GM18868 (cell line): ENCODE results near the gene ZER1.

Source experiments
- ATAC-seq: cut with Tn5 transposase; IDR thresholded peaks from one replicate; pipeline ENCODE4 v1.9.1; 2021; ENCODE audit warnings: mild to moderate bottlenecking, moderate library complexity; ENCODE audit not compliant: unreplicated experiment

The ZER1 gene

DNA sequence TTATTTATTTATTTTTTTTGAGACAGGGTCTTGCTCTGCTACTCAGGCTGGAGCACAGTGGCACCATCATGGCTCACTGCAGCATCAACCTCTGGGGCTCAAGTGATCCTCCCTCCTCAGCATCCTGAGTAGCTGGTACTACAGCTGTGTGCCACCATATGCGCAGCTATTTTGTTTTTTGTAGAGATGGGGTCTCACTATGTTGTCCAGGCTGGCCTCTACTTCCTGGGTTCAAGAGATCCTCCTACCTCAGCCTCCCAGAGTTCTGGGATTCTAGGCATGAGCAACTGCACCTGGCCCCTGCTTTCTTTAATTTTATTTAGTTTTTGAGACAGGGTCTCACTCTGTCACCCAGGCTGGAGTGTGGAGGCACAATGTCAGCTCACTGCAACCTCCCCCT lies 28.3 kb downstream of the ZER1 start:
- ATAC-seq, result no peak

DNA sequence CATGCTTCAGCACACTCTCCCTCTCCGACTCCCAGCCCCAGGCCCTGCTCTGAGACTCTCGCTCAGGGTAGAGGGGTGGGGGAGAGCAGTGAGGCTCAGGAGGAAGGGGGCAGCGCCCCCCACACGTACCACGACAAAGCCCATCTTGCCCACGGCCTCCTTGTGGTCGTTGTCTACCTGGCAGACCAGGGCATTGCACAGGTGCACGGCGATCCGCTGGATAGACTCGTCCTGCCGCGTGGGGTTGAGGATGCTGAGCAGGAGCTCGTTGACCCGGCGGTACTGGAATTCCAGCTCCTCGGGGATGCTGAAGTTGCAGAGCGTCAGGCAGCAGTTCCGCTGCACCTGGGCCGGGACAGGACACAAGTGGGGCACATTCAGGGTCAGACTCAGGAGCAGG lies 29.3 kb downstream of the ZER1 start:
- no peak for ATAC-seq

DNA sequence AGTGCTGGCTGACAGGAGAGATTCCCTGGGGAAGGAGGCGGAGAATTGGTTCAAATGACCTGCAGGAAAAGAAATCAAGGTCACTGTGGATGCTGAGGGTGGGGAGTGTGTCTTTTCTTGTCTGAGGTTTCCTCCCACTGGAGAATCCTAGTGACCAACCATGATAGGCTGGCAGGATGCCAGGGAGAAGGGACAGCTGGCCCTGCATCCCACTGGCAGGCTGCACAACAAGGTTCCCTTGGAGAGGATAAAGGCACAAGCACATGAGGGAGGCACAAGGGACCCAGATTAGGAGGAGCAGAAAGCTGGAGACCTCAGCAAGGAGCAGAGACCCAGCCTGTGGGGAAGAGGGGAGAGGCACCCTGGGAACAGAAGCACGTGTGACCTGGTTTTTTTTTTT lies 36.4 kb downstream of the ZER1 start:
- no peak for ATAC-seq

- no peak for ATAC-seq
Observed at GRCh38 chr9:128733256-128733655, 38.5 kb downstream of the ZER1 start.

GRCh38 chr9:128732576-128732975 lies 39.2 kb downstream of the ZER1 start:
- ATAC-seq, result no peak

- no peak for ATAC-seq
Observed at GRCh38 chr9:128731691-128732090, 40.0 kb downstream of the ZER1 start.

- ATAC-seq, result no peak
Observed at GRCh38 chr9:128731093-128731492, 40.6 kb downstream of the ZER1 start.

DNA sequence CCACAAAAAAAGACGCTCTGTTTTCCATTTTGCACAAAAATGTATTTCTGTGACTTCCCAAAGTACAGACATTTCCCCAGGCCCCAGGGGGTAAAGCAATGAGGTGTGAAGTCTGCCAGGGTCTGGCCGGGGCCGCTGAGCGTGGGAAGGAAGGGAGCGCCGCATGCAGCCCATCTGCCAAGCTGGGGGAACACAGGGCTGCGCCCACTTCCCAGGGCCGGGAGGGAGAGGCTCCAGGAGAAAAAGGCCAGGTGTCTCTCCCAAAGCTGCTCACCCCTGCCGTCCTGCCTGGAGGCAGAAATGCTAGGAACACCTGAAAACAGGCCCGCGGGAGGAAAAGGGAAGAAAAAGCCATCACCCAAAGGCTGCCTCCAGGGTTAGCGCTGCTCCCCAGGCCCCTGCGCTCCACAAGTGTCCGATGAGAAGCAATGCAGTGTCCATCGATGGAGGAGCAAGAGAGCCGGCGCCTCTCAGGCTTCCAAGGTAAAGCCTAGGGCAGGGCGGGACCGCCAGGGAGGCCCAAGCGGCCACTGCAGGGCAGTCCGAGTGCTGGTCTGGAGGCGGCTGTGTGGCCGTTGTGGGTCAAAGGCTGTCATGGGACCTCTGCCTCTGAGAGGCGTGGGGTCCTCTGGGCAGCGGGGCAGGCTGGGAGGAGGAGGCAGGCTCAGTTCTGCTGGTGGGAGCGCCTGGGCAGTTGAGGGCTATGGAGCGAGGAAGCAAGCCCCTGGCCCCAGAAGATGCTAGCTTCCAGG lies 41.8 kb downstream of the ZER1 start:
- no peak for ATAC-seq

- no peak for ATAC-seq
Observed at GRCh38 chr9:128729302-128729701, 42.4 kb downstream of the ZER1 start.

DNA sequence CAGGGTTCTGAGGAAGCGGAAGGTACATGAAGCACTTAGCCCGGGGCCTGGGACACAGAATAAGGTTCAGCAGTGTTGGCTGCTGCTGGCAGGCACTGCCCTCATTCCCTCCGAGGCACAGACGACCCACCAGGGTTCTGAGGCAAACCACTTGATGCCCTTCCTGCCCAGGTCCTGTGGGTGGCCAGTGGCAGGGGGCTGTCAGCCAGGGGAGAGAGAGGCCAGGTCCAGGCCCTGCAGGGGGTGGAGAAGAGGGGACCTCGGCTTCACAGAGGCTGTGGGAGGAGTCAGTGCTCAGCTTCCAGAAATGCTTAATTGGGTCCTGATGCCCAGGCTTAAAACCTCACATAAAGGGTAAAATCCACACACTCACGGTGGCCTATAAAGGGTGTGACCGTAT lies 43.4 kb downstream of the ZER1 start:
- ATAC-seq, result no peak

GRCh38 chr9:128727640-128728248 lies 44.0 kb downstream of the ZER1 start:
- ATAC-seq, result no peak

DNA sequence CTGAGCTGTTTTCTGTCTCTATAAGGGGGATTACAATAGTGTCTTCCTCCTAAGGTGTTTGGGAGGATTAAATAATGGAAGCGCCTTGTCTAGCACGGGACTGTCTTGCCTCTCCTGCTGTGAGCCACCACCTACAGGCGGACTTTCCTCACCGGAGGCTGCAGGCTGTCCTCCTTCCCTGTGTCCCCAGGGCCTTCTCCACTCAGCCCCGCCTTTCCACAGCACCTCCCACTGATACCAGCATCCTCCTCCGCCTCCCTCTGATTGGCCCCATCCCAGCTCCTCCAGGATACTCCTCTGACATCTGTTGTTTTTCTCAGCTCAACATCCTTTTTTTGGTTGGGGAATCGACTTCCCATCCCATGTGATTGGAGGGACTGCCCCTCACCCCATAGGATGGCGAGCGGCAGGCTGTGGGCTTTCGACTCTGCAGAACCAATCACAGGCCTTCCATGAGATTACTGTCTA lies 46.9 kb downstream of the ZER1 start:
- ATAC-seq, result peak; percentile 7

GRCh38 chr9:128723866-128724743 lies 47.6 kb downstream of the ZER1 start, which contains the start of gene ZDHHC12:
Gene ZDHHC12 (minus strand): TSS chr9:128724127. CDS start chr9:128724093, 34 bp downstream.
- peak; percentile 97 for ATAC-seq

- ATAC-seq, result no peak
Observed at GRCh38 chr9:128723352-128723865, 48.3 kb downstream of the ZER1 start.

DNA sequence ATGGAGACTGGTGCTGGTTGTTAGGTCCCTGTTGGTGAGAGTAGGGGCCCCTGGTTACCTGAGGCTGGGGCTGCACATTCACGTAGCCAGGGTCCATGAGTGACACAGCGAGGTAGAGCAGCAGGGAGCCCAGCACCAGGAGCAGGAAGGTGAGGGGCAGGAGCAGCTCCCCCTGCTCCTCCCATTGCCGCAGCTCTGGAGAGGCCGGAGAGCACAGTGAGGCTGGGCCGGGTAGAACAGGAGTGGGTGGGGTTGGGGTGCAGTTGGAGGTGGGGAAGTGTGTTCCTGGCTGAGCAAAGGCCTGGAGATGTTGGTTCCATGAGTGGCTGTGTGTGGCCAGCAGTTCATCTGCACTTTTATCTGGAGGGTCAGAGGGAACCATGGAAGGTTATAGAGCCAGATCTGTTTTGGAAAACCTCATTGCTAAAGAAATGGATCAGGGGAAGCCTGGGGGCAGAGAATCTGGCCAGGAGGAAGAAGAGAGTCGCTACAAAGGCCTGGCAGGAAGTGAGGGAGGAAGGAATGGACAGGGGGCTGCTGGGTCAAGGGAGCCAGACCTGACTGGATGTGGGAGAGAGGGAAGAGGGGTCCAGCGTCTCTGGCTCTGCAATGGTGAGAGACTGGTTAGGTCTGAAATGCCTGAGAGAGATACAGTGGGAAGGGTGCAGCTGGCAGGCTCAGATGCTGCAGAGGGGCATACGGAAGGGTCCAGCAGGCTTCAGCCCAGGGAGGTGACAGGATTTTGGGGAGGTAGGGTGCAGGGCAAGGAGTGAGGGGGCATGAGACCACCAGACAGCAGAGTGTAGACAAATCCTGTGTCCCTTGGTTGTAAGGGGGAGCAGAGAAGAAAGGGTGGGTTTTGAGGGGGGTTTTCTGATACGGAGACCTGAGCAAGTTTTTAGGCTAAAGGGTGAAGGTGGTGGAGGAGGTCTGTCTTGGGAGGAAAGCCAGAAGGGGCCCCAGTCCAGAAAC lies 49.1 kb downstream of the ZER1 start:
- ATAC-seq, result no peak

- no peak for ATAC-seq
Observed at GRCh38 chr9:128721487-128722010, 50.2 kb downstream of the ZER1 start.

- ATAC-seq, result no peak
Observed at GRCh38 chr9:128720841-128721486, 50.8 kb downstream of the ZER1 start.

DNA sequence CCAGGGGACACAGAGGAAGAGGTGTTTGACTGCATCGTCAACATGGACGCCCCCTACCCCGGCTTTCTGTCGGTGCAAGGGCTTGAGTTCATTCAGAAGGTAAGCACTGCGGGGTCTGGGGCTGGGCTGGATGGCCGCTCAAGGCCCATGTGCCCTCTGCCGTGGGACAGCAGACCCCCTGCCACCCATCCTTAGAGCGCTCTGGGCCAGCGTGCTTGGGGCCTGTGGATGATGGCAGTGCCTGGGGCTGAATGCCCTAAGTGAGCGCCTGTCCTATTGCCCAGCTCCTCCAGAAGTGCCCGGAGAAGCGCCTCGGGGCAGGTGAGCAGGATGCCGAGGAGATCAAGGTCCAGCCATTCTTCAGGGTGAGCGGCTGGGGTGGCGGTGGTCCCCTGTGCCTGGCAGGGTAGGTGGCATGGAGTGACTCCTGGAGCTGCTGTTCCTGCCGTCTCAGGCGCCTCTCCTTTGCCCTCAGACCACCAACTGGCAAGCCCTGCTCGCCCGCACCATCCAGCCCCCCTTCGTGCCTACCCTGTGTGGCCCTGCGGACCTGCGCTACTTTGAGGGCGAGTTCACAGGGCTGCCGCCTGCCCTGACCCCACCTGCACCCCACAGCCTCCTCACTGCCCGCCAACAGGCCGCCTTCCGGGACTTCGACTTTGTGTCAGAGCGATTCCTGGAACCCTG lies 51.7 kb downstream of the ZER1 start:
- ATAC-seq, result no peak

DNA sequence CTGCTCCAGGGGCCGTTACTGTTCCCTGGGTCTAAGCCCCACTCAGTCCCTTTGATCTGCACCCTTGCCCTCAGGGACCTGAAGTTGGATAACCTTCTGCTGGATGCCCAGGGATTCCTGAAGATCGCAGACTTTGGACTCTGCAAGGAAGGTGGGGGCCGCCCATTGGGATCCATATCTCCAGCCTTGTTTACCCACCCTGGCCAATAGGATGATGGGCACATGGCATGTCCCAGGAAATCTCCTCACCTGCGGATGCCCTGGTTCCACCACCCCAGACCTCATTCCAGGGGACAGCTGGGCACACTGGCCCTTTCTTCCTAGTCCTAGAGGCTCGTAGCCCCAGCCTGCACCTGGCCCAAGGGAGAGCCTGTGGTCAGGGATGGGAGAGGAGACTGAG lies 53.3 kb downstream of the ZER1 start:
- ATAC-seq, result no peak
